Activated naive CD8-positive, alpha-beta T cell treated with anti-CD3 and anti-CD28 coated beads, Interleukin-2, amount 10 ng/mL, durations not matched to agents 7 days and 5 days (primary cell): ENCODE results near the gene HIP1. TPM values are rescaled to one million over a fixed set of nuclear protein-coding genes. Genes with fewer than 3 reads are reported as not detected.
"Not testable (repeated sequence)": the region's sequence is repeated elsewhere in the genome, so short reads cannot be mapped to it uniquely, and the experiment has no call there.

Experiments
- ATAC-seq: fragments of 150-1000 bp; cut with Tn5 transposase; one replicate; pipeline ENCODE4 v1.10.0; 2021; ENCODE audit warnings: low read depth, moderate library complexity
- POLR2A ChIA-PET: fragments of 350-600 bp; sonication (Branson Sonifier 250); formaldehyde crosslinking; loops from one replicate; lab custom pipeline; 2021; ENCODE audit warnings: antibody characterized with exemption; lab: Charles Lee
- DNase-seq: peaks from one replicate; pipeline ENCODE4 v3.0.0; 2021
- H3K27ac Mint-ChIP-seq: one replicate; pipeline ENCODE4 v1.8.0; 2022; ENCODE audit warnings: mild to moderate bottlenecking, mixed read lengths
- H3K27me3 Mint-ChIP-seq: one replicate; pipeline ENCODE4 v1.8.0; 2022; ENCODE audit warnings: mild to moderate bottlenecking, moderate library complexity, mixed read lengths
- H3K36me3 Mint-ChIP-seq: one replicate; pipeline ENCODE4 v1.8.0; 2021; ENCODE audit warnings: mild to moderate bottlenecking, mixed read lengths
- H3K4me1 Mint-ChIP-seq: one replicate; pipeline ENCODE4 v1.8.0; 2021; ENCODE audit warnings: mixed read lengths
- H3K4me3 Mint-ChIP-seq: one replicate; pipeline ENCODE4 v1.8.0; 2022; ENCODE audit warnings: mild to moderate bottlenecking, moderate library complexity, mixed read lengths
- H3K9me3 Mint-ChIP-seq: one replicate; pipeline ENCODE4 v1.8.0; 2021; ENCODE audit warnings: mixed read lengths
- total RNA-seq, 2 experiments: library from RNA; stranded (reverse); gene quantifications; one replicate each; pipeline ENCODE4 v1.2.3, GENCODE V29; 2021

The HIP1 gene
- total RNA-seq, 2 experiments from 2014 or later = 8.7 TPM

- Mint-ChIP-seq H3K36me3 (no peaks in the 10 kb centered on the region), H3K4me3 (no peak overlapping the region), H3K4me1 (no peaks in the 10 kb centered on the region), H3K9me3 (no peaks in the 10 kb centered on the region), H3K27me3 (peaks cover 4% of the 10 kb centered on the region), H3K27ac (no peak overlapping the region)
- POLR2A ChIA-PET = no interaction called here
- ATAC-seq = no peak
- DNase-seq = no peak
Measured at GRCh38 chr7:75718390-75719031, 20.2 kb downstream of the HIP1 start.

- DNase-seq, H3K27me3 Mint-ChIP-seq, H3K27ac Mint-ChIP-seq, H3K36me3 Mint-ChIP-seq, H3K9me3 Mint-ChIP-seq, H3K4me3 Mint-ChIP-seq, H3K4me1 Mint-ChIP-seq, ATAC-seq, POLR2A ChIA-PET: not testable (repeated sequence)
Measured at GRCh38 chr7:75717746-75718145, 21.0 kb downstream of the HIP1 start.

DNA sequence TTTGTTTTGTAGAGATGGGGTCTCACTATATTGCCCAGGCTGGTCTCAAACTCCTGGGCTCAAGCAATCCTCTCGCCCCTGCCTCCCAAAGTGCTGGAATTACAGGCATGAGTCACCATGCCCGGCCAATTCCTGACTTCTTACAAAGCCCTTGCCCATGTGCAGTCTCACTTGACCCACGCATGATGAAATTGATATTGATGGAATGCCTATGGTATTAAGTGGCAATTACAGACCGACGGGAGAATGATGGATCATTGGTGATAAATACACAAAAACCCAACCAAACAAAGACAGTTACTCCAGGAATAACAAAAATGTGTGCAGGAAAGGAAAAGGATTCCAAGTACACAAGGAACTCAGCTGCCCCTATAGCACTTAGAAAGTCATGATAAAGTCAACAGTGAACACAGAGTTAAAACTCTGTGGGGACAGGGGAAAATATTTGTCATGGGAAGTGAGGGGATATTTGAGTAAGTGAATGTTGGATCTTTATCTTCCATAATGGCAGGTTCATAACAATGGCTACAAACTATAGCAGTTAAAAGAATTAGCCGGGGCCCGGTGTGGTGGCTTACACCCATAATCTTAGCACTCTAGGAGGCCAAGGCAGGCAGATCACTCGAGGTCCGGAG, 21.6 kb downstream of the HIP1 start:
- no peak overlapping the region for H3K27ac Mint-ChIP-seq
- POLR2A ChIA-PET = interaction anchor here (0.6 kb wide), 1 partner anchor 730 kb away, joined by 4 read pairs; no protein-coding TSS in a partner anchor
- H3K36me3 Mint-ChIP-seq = no peaks in the 10 kb centered on the region
- H3K27me3 Mint-ChIP-seq = peaks cover 6% of the 10 kb centered on the region
- no peaks in the 10 kb centered on the region for H3K9me3 Mint-ChIP-seq
- DNase-seq = no peak
- H3K4me1 Mint-ChIP-seq = peaks cover 4% of the 10 kb centered on the region
- no peak overlapping the region for H3K4me3 Mint-ChIP-seq
- ATAC-seq = no peak

GRCh38 chr7:75715864-75716263, 22.9 kb downstream of the HIP1 start:
- Mint-ChIP-seq H3K4me3 (no peak overlapping the region), H3K9me3 (peaks cover 1% of the 10 kb centered on the region), H3K4me1 (peaks cover 9% of the 10 kb centered on the region), H3K27me3 (peaks cover 16% of the 10 kb centered on the region), H3K36me3 (peaks cover 2% of the 10 kb centered on the region), H3K27ac (no peak overlapping the region)
- no peak for ATAC-seq
- no peak for DNase-seq
- POLR2A ChIA-PET = no interaction called here

DNA sequence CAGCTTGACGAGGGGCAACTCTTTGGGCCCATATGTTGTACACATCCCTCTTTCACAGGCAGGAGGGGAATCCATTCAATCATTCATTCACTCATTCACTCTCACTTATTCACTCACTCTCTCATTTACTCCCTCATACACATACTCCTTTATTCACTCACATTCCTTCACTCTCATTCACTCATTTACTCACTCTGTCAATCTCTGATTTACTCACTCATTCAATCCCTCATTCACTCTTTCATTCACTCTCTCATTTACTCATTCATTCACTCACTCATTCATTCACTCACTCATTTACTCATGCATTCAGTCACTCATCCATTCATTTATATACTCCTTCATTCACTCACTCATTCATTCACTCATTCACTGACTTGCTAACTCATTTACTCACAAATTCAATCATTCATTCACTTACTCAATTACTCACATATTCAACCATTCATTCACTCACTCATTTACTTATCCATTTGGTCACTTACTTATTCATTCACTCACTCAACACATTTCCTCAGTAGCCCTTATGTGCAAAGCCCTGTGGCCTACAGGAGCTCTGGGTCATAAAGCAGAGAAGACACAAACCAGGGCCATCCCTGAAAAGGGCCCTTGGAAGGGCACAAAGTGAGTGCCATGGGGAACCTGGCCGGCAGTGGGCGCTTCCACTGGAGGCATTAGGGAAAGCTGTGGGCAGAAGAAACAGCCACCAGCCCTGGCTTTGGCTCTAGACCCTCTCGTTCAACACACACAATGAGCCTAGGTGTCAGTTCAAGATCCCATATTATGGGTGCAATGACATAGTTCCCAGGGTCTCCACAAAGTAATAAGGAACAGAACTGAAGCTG, 26.0 kb downstream of the HIP1 start:
- peaks cover 11% of the 10 kb centered on the region for H3K9me3 Mint-ChIP-seq
- peaks cover 16% of the 10 kb centered on the region for H3K27me3 Mint-ChIP-seq
- DNase-seq = no peak
- H3K36me3 Mint-ChIP-seq = peaks cover 3% of the 10 kb centered on the region
- no peak overlapping the region for H3K27ac Mint-ChIP-seq
- POLR2A ChIA-PET = no interaction called here
- H3K4me1 Mint-ChIP-seq = peaks cover 9% of the 10 kb centered on the region
- no peak for ATAC-seq
- no peak overlapping the region for H3K4me3 Mint-ChIP-seq

- peaks cover 9% of the 10 kb centered on the region for H3K4me1 Mint-ChIP-seq
- H3K27ac Mint-ChIP-seq = no peak overlapping the region
- peaks cover 16% of the 10 kb centered on the region for H3K27me3 Mint-ChIP-seq
- POLR2A ChIA-PET = no interaction called here
- H3K9me3 Mint-ChIP-seq = peaks cover 11% of the 10 kb centered on the region
- DNase-seq = no peak
- peaks cover 3% of the 10 kb centered on the region for H3K36me3 Mint-ChIP-seq
- no peak for ATAC-seq
- no peak overlapping the region for H3K4me3 Mint-ChIP-seq
Measured at GRCh38 chr7:75711656-75712514, 26.9 kb downstream of the HIP1 start.

DNA sequence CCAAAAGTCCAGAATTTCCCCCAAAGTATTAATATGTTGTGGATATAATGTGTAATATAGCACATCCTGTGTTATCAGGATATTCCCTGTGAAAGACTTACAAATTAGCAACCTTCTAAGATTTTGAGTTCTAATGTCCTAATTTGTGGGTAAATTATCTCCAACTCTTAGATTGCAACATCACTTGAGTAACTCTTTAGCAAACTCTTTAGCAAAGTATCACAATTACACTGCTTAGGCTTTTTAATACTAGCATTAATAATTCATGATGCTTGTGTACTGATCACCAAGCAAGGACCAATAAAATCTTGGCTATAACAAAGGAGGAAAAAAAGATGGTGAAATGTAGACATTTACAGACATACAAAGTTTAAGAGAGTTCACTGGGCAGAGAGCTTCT, 27.7 kb downstream of the HIP1 start:
- Mint-ChIP-seq H3K27ac (no peak overlapping the region), H3K36me3 (peaks cover 3% of the 10 kb centered on the region), H3K4me1 (peaks cover 9% of the 10 kb centered on the region), H3K4me3 (no peak overlapping the region), H3K27me3 (peaks cover 16% of the 10 kb centered on the region), H3K9me3 (peaks cover 11% of the 10 kb centered on the region)
- DNase-seq (no peak), ATAC-seq (no peak)
- POLR2A ChIA-PET = no interaction called here

DNA sequence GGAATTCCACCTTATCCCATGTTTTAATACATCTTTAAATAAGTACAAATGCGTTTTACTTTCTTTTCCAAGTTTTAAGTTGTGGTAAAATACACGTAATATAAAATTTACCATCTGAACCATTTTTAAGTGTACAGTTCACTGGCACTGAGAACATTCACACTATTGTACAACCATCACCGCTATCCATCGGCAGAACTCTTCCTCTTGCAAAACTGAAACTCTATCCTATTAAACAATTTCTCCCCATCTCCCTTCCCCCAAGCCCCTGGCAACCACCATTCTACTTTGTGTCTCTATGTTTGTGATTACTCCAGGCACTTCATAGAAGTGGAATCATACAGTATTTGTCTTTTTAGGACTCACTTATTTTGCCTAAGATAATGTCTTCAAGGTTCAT, 33.8 kb downstream of the HIP1 start:
- DNase-seq (no peak), ATAC-seq (no peak)
- H3K27me3 Mint-ChIP-seq = no peaks in the 10 kb centered on the region
- no peak overlapping the region for H3K4me3 Mint-ChIP-seq
- no peaks in the 10 kb centered on the region for H3K4me1 Mint-ChIP-seq
- POLR2A ChIA-PET = no interaction called here
- H3K36me3 Mint-ChIP-seq = no peaks in the 10 kb centered on the region
- H3K27ac Mint-ChIP-seq = no peak overlapping the region
- peaks cover 9% of the 10 kb centered on the region for H3K9me3 Mint-ChIP-seq

- Mint-ChIP-seq H3K4me1 (no peaks in the 10 kb centered on the region), H3K36me3 (no peaks in the 10 kb centered on the region), H3K27ac (no peak overlapping the region), H3K9me3 (no peaks in the 10 kb centered on the region), H3K4me3 (no peak overlapping the region), H3K27me3 (no peaks in the 10 kb centered on the region)
- DNase-seq = no peak
- no peak for ATAC-seq
- POLR2A ChIA-PET = no interaction called here
Measured at GRCh38 chr7:75702515-75702914, 36.2 kb downstream of the HIP1 start.

GRCh38 chr7:75699993-75700392, 38.7 kb downstream of the HIP1 start:
- H3K4me3 Mint-ChIP-seq = no peak overlapping the region
- no peaks in the 10 kb centered on the region for H3K9me3 Mint-ChIP-seq
- POLR2A ChIA-PET = no interaction called here
- ATAC-seq (no peak), DNase-seq (no peak)
- H3K4me1 Mint-ChIP-seq = no peaks in the 10 kb centered on the region
- H3K27ac Mint-ChIP-seq = no peak overlapping the region
- H3K27me3 Mint-ChIP-seq = peaks cover 5% of the 10 kb centered on the region
- H3K36me3 Mint-ChIP-seq = no peaks in the 10 kb centered on the region

- H3K4me1 Mint-ChIP-seq = no peaks in the 10 kb centered on the region
- H3K9me3 Mint-ChIP-seq = no peaks in the 10 kb centered on the region
- no peaks in the 10 kb centered on the region for H3K36me3 Mint-ChIP-seq
- no peak overlapping the region for H3K27ac Mint-ChIP-seq
- peaks cover 7% of the 10 kb centered on the region for H3K27me3 Mint-ChIP-seq
- ATAC-seq (no peak), DNase-seq (no peak)
- no peak overlapping the region for H3K4me3 Mint-ChIP-seq
- POLR2A ChIA-PET = no interaction called here
Measured at GRCh38 chr7:75698358-75698757, 40.4 kb downstream of the HIP1 start.

GRCh38 chr7:75696263-75697037, 42.3 kb downstream of the HIP1 start:
- no peaks in the 10 kb centered on the region for H3K36me3 Mint-ChIP-seq
- H3K27ac Mint-ChIP-seq = no peak overlapping the region
- POLR2A ChIA-PET = no interaction called here
- DNase-seq (no peak), ATAC-seq (no peak)
- no peaks in the 10 kb centered on the region for H3K4me1 Mint-ChIP-seq
- H3K9me3 Mint-ChIP-seq = no peaks in the 10 kb centered on the region
- no peak overlapping the region for H3K4me3 Mint-ChIP-seq
- H3K27me3 Mint-ChIP-seq = peaks cover 7% of the 10 kb centered on the region
